HG02678 (cell line): Measurements from ENCODE around the gene STK17A.
A peak's percentile ranks its signal among the peaks of the same experiment; 100 is the strongest.

Experiments
- ATAC-seq: cut with Tn5 transposase; IDR thresholded peaks from one replicate; pipeline ENCODE4 v1.9.1; 2021; ENCODE audit warnings: mild to moderate bottlenecking, moderate library complexity; ENCODE audit not compliant: unreplicated experiment

Gene STK17A

DNA sequence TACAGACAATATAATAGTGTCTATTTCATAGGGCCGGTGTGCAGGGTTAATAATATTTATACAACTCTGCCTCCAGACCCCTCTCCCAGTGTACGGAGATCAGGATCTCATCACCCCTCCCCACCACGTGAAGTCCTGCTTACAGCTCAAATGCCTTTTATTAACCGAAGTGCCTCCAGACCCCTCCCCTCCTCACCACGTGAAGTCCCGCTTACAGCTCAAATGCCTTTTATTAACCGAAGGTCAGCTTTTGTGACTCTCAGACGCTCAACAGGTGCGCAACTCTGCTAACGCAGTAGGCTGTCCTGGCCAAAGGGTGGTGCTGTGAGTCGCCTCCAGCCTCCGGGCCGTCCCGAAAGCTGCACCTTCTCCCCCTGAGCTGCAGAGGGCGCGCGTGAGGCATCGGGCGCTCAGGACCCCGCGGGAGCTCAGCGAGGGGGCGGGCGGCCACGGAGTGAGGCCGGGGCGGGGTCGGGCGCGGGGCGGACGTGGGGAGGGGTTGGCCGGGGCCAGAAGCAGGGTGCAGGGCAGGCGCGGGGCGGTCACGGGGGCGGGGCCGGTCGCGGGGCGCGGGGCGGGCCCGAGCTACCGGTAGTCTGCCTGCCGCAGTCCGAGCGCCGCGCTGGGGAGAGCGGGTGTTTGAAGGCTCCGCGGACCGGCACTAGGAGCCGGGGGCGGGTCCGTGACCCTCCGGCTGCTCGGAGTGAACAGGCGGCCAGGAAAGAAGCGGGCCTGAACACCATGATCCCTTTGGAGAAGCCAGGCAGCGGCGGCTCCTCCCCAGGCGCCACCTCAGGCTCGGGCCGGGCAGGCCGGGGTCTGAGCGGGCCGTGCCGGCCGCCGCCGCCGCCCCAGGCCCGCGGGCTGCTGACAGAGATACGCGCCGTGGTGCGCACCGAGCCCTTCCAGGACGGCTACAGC lies at the start of gene STK17A:
Gene STK17A, plus strand, starts transcription at position 606 of the 921 bp plus-strand sequence. Its CDS starts 136 bp downstream, at position 742.
- peak; percentile 70 for ATAC-seq

DNA sequence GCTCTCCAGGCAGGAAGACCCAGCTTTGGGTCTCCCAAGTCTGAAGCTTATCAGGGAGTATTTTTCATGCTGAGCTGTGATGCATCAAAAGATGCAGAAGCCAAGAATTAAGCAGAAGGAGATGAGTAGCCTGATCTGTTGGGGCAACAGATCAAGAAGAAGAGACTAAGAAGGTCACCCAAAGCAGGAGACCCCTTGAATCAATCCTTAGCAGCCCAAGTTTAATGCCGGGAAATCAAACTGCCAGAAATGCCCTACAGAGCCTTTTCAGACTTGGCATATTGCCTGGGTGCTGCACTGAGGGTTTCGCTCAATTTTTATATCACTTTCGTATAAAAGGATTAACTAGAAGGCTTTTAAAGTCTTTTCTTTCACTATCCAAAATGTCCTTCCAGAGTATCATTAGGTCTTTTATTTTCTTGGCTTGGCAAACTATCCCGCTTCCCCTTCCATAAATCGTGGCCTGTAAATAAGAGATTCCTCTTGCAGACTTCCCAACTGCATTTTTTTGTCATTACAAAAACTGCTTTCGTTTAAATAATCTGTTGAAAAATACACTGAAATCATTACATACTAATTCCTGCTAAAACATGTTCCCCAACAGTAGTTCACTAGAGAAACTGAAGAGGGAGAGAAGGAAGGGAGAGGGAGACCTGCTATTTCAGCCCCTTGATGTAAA lies 49.0 kb upstream of the STK17A start:
- no peak for ATAC-seq

GRCh38 chr7:43535031-43535451 lies 47.9 kb upstream of the STK17A start:
- no peak for ATAC-seq

DNA sequence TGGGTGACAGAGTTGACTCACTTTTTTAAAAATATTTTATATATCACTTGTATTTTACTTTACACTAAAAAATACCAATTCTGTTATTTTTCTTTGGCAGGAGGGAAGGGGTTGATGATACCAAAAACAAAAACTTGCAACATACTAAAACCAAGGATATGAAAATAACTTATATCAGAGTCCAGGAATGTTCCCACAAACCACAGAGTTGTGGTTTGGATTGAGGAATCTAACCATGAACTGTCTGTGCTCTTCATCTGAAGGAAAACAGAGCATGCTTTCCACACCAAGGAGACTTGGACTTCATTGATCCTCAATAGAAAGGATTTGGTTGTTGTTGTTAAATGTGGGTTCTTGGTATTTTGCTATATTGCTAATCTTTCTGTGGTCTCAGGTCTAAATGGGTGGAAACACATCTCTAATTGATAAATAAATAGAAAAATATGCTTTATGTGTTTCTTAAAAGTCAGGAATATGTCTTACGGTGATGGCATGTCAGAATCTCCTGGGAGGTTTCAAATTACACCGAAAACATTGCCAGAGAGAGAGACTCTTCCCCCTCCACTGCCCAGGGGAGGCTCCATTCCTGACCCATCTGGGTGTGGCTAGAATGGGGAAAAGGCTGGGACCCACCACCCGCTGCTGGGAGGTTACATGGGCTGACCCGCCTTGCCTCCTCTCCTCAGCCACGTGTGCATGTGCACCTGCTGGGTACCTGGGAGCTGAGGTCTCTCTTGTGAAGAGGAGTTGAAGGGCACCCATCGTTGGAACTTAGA lies 46.9 kb upstream of the STK17A start:
- ATAC-seq, result no peak

- ATAC-seq, result no peak
These were observed 46.1 kb upstream of the STK17A start for GRCh38 chr7:43536773-43537172.

GRCh38 chr7:43537765-43538403 lies 45.0 kb upstream of the STK17A start:
- ATAC-seq, result no peak

DNA sequence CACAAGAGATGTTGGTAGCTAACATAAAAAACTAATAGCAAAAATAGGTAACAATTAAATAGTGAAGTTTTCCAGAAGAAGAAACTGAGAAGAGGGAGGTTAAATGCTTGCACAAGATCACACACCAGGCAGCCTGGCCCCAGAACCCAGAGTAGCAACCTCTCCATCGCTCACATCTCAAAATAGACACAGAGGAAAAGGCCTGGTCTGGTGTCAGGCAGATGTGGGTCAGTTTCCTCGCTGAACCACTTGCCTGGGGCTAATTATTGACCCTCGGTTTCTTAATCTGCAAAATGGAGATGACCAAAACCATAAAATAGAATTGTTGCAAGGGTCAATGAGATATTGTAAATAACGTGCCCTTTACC lies 44.5 kb upstream of the STK17A start:
- no peak for ATAC-seq

DNA sequence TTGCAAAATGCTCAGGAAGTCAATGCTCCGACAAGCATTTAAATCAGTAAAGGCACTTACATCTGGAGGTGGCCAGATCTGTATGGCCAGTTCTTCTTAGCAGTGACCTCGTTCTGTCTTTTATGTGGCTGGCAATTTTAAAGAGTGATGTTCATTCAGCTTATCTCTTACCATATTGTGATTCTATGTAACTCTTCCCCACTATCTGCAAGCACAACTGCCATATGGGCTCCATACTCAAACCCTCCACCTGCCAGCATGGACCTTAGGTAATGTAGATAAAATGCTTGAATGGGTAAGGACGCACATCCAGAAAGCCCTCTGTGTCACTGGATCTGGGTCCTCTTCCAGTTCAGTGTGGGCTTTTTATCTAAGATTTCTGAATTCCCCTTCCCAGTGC lies 42.4 kb upstream of the STK17A start:
- ATAC-seq, result no peak

GRCh38 chr7:43542716-43543115 lies 40.2 kb upstream of the STK17A start:
- ATAC-seq, result no peak

- no peak for ATAC-seq
These were observed 36.7 kb upstream of the STK17A start for GRCh38 chr7:43546231-43546630.

GRCh38 chr7:43550427-43550826 lies 32.5 kb upstream of the STK17A start:
- no peak for ATAC-seq

GRCh38 chr7:43552122-43552521 lies 30.8 kb upstream of the STK17A start:
- ATAC-seq, result no peak

DNA sequence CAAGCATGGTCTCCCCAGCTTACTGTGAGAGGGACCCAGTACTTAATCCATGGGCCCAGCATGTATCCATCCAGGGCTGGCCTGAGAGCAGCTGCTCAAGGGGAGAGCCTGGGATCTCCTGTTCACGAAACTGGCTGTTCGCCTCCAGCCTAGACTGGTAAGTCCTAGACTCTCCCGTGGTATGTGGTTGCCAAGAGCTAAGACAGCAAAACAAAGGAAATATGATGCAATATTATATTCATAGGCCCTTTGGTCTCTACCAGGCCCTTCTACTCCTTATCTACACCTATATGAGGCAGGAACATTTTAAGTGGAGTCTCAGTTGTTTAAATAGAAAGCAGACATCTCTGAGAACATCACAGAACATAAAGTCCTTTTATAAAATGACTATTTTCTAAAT lies 28.9 kb upstream of the STK17A start:
- no peak for ATAC-seq

DNA sequence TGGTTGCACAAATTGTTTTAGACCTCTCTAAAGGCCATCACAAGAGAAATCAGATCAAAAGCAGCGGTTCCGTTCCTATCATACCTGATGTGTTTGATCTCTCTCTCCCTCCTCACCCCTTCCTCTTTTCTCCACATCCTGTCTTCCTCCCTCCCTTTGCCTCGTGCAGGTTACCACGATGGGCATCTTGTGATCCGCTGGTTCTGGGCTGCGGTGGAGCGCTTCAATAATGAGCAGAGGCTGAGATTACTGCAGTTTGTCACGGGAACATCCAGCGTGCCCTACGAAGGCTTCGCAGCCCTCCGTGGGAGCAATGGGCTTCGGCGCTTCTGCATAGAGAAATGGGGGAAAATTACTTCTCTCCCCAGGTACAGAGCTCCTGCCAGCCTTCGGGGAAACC lies 28.5 kb upstream of the STK17A start:
- ATAC-seq, result no peak

GRCh38 chr7:43557831-43558495 lies 24.9 kb upstream of the STK17A start:
- ATAC-seq, result no peak

GRCh38 chr7:43559171-43559945 lies 23.6 kb upstream of the STK17A start:
- no peak for ATAC-seq

- ATAC-seq, result no peak
These were observed 23.0 kb upstream of the STK17A start for GRCh38 chr7:43559946-43560335.

- no peak for ATAC-seq
These were observed 22.1 kb upstream of the STK17A start for GRCh38 chr7:43560742-43561330.

- ATAC-seq, result no peak
These were observed 20.5 kb upstream of the STK17A start for GRCh38 chr7:43562383-43562782.
